Measurements from ENCODE around the gene TMEM143.
"Not testable (repeated sequence)": the region's sequence is repeated elsewhere in the genome, so short reads cannot be mapped to it uniquely, and the experiment has no call there.

Gene TMEM143

DNA sequence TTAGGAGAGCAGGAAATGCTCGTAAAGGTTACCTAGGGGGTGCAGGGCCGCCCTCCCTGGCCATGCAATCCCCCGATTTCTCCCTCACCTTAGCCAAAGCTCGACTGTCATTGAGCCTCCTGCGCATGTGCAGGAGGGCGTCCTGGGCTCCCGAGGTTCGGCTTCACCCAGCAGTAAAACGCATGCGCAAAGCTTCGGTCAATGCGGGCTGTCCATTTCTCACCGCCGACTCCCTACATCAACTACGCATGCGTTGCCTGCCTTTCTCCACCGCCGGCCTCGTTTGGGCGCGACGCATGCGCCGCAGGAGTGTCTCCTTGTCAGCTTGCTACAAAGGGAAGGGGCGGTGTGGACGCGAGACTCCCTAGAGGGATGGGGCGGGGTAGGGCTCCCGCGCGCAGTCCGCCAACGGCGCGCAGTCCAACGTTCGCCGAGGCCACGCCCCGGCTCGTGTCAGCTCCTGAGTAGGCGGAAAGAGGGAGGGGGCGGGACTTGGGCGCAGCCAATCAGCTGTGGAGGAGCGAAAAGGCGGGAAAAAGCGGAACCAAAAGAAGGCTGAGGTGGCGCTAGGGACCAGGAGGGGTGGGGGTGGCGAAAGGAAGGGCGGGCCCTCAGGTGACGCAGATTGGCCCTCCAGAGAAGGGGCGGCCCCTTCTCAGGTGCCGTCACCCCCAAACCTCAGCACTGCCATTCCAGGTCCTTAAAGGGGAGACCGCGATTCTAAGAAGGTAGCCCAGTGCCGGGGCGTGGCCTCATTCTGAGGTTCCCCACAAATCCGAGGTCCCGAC, at the start of gene TMEM143, which contains the start of gene SYNGR4:
Gene TMEM143, minus strand, starts transcription at position 131 of the 788 bp plus-strand sequence. Its CDS starts 20 bp downstream, at position 111.
Gene SYNGR4, plus strand, starts transcription at position 558 of the 788 bp plus-strand sequence. CDS start 1,476 bp downstream, outside the sequence.
- DNase-seq (ENCODE audit: low read depth in 2 of 2), result peak; percentile 93 to 95

DNA sequence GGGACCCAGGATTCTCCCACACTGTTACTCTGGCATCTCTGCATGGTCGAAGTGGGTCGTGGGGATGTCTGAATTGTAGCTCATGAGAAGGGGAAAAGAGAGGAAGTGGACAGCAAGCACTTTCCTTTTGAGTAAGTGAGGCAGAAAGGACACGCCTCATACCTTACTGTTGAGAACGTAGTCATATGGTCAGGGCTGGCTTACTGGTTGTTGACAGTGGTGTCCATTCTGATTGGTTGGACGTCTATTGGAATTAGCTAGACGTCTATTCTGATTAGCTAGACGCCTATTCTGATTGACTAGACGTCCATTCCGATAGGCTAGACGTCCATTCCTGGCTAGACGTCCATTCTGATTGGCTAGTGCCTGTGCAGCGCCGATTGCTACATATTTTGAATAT, 42.1 kb upstream of the TMEM143 start:
- no peak for DNase-seq (ENCODE audit: low read depth in 2 of 2)

DNA sequence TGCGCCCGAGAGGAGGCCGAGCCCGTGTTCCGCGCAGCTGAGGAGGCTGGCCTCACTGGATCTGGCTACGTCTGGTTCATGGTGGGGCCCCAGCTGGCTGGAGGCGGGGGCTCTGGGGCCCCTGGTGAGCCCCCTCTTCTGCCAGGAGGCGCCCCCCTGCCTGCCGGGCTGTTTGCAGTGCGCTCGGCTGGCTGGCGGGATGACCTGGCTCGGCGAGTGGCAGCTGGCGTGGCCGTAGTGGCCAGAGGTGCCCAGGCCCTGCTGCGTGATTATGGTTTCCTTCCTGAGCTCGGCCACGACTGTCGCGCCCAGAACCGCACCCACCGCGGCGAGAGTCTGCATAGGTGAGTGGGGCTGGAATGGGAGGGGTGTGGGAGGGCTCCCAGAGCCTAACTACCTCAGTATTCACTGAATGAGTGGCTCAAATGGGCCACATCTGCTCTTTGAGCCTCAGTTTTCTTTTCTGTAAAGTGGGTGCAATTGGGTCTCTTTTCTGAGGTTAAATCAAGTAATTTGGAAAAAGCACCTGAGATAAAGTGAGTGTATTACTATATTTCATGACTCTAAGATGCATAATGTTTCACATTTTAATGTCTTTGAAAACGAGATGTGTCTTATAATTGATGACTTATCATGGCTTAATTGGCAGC, 41.4 kb upstream of the TMEM143 start:
- DNase-seq (ENCODE audit: low read depth in 2 of 2), result no peak

GRCh38 chr19:48403606-48404005, 39.9 kb upstream of the TMEM143 start:
- DNase-seq (ENCODE audit: low read depth in 2 of 2), result no peak

DNA sequence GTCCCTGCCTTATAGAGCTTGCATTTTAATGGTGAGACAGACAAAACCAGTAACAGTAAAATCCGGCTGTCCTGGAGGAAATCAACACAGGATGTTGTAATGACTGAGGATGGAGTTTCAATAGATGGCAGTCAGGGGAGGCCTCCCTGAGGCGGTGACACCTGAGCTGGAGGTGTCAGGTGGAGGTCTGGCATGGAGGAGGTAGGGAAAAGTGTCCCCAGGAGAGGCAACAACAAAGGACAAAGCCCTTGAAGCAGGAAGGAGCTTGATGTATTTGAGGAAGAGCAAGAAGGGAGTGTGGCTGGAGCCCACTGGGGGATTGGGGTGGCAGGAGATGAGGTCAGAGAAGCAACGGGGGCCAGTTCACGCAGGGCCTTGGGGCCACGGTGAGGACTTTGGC, 37.5 kb upstream of the TMEM143 start:
- no peak for DNase-seq (ENCODE audit: low read depth in 2 of 2)

GRCh38 chr19:48400018-48400742, 36.4 kb upstream of the TMEM143 start:
- DNase-seq (ENCODE audit: low read depth in 2 of 2), result no peak

DNA sequence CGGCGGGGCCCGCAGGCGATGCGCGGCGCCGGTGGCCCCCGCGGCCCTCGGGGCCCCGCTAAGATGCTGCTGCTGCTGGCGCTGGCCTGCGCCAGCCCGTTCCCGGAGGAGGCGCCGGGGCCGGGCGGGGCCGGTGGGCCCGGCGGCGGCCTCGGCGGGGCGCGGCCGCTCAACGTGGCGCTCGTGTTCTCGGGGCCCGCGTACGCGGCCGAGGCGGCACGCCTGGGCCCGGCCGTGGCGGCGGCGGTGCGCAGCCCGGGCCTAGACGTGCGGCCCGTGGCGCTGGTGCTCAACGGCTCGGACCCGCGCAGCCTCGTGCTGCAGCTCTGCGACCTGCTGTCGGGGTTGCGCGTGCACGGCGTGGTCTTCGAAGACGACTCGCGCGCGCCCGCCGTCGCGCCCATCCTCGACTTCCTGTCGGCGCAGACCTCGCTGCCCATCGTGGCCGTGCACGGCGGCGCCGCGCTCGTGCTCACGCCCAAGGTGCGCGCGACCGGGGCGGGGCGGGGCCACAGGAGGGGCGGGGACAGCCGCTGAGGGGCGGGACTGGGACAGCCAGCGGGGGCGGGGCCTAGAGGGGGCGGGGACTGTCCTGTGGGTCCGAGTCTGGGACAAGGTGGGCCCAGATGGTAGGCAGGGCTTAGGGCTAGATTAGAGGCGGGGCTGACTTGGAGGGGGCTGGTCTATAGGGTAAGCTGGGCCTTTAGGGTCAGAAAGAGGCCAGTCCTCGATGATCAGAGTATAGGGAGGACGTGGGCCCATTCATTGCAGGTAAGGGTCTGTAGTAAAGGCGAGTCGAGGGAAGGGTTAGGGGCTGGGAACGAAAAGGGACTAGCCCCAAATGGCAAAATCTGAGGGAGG, 34.9 kb upstream of the TMEM143 start:
- DNase-seq (ENCODE audit: low read depth in 2 of 2), result peak; percentile 82 to 93

DNA sequence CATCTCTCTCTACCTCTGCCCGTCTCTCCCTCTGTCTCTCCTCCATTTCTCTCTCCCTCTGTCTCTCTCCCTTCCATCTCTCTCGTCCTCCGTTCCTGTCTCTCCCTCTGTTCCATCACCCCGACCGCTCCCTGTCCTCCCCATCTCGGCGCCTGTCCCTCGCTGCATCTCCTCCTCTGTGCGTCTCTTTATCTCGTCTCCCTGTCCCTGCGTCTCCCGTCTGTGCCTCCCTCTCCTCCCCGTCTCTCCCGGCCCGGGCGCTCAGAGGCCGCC, 34.3 kb upstream of the TMEM143 start:
- no peak for DNase-seq (ENCODE audit: low read depth in 2 of 2)

- no peak for DNase-seq (ENCODE audit: low read depth in 2 of 2)
These were observed 33.7 kb upstream of the TMEM143 start for GRCh38 chr19:48397263-48398101.

DNA sequence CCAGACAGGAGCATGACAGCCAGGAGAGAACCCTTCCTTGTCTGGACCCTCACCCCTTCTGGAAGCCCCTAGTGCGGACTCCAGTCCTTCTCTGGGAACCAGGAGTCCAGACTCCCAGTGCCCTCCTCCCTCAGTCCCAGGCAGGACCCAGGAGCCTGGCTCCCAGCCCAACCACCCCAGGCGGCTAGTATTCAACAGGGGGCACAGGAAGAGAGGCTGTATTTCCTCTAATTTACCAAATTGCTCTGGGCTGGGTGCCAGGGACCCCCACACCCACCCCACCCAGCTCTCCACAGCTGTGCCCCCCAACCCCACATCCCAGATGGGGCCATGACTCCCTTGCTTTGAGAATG, 33.1 kb upstream of the TMEM143 start:
- DNase-seq (ENCODE audit: low read depth in 2 of 2), result no peak

DNA sequence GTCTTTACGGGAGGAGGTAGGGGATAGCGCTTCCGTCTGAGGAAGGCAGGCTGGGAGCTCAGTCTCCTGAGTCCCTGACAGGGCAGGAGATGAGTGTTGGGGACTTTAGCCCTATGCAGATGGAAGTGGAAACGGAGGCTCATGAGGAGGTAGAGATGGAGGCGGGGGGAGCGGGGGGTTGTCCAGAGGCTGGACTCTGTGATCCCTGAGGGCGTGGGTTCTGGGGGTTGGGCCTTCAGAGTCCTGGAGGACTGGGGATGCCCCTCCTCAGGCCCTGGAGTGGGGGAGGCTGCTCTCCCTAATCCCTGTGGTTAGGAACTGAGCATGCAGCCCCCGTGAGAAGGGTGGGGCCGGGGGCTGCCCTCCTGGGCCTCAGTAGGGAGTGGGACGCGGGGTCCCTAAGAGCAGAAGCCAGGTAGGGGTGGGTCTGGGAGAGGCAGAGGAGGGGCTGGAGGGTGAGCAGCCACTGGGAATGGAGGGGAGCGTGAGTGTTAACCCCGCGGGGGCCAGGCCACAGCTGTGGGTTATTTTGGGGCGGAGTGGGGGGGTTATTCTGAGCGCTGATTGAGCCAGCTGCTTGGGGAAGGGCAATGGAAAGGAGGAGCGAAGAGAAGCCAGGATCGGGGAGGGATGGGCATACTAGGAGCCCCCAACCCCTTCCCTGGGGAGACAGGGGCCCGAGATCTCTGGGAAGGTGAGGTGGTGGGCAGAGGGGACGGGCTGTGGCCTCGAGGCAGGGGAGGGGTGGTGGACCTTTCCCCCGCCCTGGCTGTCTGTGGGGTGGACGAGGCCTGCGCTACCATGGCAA, 32.5 kb upstream of the TMEM143 start:
- no peak for DNase-seq (ENCODE audit: low read depth in 2 of 2)

GRCh38 chr19:48395499-48395898, 31.8 kb upstream of the TMEM143 start:
- DNase-seq (ENCODE audit: low read depth in 2 of 2), result no peak

- no peak for DNase-seq (ENCODE audit: low read depth in 2 of 2)
These were observed 31.4 kb upstream of the TMEM143 start for GRCh38 chr19:48395170-48395455.

DNA sequence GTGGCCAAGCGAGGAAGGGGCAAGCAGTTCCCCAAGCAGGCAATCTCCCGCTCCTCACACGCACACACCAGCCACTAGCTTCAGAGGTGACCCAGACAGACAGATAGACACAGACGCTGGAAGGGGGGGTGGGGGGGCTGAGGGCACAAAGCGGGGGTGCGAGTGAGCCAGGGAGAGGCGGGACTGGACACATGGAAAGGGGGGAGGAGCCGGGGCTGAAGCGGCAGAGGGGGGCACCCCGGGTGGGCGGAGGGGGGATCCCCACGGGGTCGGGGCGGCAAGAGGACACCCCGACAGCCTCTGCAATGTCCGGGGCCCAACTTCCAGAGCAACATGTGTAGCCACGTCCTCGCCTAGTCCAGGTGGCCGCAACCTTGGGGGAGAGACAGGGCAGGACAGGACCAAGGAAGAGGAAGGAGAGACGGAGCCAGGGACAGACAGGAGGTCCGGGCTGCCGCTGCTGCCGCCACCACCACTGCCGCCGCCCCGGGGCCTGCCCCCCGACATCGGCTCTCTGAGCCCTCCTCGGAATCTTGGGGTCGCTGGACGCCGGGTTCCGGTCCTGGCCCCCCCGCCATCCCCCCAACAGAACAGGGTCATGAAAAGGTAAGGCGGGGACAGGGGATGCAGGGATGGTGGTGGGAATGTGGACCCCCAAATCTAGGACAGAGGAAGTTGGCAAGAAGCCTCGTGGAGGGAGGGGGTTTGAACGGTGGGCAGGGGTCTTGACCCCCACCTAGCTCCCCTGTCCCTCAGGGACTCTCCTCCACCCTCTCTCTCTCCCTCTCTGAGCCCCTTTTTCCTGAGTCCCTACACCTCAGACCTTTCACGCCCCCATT, 30.8 kb upstream of the TMEM143 start:
- DNase-seq (ENCODE audit: low read depth in 2 of 2), result no peak

DNA sequence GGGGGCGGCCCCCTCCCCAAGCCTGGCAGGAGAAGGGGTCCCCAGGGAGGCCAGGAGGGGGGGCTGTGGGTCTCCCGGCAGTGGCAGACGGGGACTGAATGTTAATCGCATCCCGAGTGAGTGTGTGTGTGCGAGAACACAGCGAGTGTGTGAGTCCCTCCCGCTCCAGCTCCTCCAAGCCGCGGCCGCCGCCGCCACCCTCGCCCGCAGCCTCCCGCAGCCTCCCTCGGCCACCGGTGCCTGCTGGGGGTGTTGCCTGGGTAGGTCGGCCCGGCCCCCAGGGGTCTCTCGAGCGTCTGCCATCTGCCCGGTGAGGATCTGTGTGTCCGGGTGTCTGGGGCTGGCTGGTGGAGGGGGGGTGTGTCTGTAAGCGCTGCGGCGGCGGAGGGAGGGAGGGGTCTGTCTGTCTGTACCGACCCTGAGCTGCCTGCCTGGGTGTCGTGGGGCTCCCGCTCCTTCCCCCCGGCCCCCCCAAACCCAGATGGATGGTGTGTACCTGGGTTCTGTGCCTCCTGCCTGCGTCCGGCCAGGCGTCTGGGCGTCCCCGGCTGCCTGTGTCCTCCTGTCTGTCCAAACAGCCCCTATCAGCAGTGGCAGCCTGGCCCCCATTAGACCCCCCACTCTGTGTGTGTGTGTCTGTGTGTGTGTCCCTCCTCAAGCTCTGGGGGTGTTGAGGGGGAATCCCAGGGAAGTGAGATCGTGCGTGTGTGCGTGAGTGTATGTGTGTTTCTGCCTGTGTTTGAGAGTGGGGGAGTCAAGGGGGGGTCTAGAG, 30.0 kb upstream of the TMEM143 start, which contains the start of gene GRIN2D:
Gene GRIN2D, plus strand, starts transcription at position 110 of the 772 bp plus-strand sequence. CDS start 4,725 bp downstream, outside the sequence.
- no peak for DNase-seq (ENCODE audit: low read depth in 2 of 2)

DNA sequence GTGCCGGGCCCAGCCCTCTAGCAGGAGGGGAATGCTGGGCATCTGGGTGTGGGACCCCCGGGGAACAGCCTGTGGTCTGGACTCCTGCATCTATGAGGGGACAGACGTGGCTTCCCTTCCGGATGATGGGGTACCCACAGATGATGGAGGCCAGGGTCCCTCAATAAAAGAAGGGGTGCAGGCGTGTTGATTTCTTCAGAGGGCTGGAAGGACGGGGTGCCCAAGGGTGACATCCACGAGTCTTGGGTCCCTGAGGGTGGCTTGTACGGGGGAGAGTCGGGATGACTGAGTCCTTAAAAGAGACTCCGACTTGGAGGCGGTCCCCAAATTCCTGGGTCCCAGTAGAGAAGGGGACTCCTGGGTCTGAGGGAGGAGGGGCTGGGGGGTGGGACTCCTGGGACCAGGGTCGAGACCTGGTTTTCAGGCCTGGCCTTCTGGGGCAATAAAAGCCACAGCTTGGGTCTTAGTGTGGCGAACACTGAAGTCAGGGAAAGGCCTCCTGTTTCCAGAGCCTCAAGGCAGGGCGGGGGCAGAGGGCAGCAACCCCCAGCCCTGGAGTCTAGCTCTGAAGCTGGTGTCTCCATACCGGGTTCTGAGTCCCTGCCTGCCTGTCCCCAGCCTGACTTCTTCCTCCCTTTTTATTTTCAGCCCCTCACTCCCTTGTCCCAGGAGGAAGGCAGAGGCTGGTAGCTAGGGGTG, 29.3 kb upstream of the TMEM143 start:
- no peak for DNase-seq (ENCODE audit: low read depth in 2 of 2)

DNA sequence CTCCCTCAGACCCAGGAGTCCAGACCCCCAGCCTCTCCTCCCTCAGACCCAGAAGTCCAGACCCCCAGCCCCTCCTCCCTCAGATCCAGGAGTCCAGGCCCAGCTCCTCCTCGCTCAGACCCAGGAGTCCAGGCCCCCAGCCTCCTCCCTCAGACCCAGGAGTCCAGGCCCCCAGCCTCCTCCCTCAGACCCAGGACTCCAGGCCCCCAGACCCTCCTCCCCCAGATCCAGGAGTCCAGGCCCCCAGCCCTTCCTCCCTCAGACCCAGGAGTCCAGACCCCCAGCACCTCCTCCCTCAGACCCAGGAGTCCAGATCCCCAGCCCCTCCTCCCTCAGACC, 28.2 kb upstream of the TMEM143 start:
- not testable (repeated sequence) for DNase-seq (ENCODE audit: low read depth in 2 of 2)

Data from stimulated activated CD4-positive, alpha-beta T cell treated with anti-CD3 and anti-CD28 coated beads, Interleukin-4, amount 100 ng/mL, for 48 hours (primary cell).